Retina (tissue), 1 donor: ENCODE measurements around the gene GARIN5A.
"Not testable (repeated sequence)": the region's sequence is repeated elsewhere in the genome, so short reads cannot be mapped to it uniquely, and the experiment has no call there.

ENCODE experiments used
- DNase-seq: peaks from one replicate; pipeline ENCODE4 v3.0.0-alpha.2; 2016

The GARIN5A gene

DNA sequence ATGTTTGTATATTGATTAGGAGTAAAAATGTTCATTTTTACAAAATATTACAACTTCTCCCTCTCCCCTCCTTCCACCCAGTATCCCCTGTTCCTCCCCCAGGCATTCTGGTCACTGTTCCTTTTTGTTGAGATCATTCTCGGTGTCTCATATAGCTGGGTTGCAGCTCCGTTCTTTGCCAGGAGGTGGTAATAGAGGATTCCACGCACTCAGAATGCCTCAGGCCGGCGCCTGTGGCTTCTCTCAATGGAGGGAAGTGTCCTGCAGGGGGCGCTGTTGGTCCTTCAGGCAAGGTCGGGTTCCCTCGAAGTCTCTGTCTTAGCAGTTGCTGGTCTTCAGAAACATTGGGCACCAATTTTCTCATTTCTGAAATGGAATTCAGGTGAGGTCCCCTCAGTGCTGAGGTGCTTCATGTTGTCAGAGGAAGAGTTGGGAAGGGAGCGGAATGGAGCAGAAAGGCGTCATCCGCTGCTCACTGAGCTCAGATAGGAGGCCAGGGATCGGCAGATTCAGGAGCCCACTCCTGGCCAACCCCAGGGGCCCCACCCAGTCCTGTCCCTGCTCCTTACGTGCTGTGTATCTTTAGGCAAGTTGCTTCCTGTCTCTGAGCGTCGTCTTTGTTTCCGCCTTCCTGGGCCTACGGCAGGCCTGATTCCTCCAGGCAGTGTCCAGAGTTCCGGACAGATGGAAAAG, 10.3 kb upstream of the GARIN5A start:
- no peak for DNase-seq

DNA sequence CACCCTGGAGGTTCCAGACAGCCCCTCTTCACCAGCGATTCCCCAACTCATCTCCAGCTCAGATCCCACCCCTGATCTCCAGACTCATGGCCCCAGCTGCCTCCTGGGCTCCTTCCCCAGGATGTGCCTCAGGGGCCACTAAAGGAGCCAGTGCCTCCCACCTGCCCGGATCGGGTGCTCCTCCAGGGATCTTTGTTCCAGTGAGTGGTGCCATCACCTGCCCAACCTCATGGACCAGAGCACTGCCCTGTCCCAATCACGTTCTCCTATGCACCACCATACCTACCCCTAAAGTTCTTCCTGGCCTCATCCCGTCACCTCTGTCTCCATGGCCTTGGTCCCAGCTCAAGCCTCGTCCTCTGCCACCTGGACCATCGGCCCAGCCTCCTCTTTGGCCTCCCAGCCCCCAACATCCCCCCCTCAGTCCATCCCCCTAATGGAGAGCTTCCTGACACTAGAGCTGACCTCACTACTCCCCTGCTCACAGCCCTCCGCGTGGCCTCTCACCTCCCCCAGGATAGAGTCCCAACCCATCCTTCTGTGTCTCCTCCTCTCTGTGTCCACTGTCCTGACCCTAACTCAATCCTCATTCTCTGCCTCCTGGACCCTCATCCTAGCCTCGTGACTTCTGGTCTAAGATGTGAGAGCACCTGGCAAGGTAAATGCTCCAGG, 8.8 kb upstream of the GARIN5A start:
- no peak for DNase-seq

DNA sequence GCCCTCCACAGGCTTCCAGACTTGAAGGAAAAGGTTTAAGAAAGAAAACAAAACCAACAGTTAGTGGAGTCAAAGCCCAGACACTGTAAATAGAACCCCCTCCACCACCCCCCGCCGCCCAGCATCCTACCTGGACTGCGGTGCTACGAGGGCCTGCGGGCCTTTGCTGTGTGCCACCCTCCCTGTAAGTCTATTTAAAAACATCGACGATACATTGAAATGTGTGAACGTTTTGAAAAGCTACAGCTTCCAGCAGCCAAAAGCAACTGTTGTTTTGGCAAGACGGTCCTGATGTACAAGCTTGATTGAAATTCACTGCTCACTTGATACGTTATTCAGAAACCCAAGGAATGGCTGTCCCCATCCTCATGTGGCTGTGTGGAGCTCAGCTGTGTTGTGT, 6.3 kb upstream of the GARIN5A start:
- no peak for DNase-seq

DNA sequence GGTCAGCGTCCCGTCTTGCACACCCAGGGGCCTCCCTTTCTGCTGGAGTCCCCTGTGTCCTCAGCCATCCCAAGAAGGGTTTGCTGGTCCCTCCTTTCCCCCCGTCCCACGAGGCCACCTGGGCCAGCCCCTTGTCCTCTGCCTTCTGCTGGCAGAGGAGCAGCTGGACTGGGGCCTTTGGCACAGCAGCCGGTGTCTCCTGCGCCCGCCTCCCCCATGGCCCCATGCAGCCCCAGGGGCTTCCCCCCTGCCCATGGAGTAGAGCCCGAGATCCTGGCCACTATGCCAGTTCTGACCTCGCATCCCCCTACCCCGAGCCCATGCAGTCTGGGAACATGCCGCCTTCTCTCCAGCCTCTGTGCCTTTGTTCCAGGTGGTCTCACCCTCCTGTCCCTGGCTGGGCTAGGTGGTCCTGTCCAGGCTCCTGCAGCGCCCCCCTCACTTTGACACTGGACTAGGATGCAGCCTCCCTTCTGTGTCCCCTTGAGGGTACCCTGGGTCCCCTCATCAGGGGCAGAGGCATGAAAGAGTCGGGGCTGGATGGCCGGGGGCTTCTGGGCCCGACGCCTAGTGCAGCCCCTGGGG, 5.7 kb upstream of the GARIN5A start:
- DNase-seq: no peak

DNA sequence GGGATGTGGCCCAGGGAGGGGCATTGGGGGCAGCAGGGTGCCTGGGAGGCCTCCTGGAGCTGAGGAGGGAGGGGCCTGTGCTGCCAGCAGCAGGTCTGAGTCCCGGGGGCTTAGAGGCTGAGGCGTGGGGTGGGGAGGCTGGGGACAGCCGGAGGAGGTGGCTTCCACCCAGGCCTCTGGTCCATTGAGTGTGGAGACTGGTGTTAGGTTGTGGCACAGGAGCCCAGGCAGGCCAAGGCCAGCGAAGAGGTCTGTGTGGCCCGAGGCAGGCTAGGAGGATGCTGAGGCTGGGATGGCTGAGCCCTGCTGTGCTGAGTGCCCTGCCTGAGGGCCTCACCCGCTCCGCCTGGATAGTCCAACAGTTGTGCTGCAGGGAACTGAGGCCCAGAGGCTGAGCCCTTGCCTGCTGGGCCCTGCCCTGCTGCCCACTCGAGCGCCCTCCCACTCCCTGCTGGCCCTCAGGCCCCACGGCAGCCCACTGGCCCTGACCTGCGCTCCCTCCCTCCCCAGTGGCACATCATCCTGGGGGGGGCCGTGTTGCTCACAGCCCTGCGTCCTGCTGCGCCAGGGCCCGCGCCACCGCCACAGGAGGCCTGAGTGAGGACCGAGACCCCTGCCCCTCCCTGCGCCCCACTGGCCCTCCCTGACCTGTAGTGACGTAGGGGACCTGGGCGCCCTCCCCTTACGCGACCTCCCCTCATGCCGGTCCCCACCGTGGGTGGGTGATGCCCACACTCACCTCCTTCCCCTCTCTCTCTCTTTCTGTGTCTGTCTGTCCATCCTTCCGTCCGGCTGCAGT, 4.9 kb upstream of the GARIN5A start:
- DNase-seq: no peak

DNA sequence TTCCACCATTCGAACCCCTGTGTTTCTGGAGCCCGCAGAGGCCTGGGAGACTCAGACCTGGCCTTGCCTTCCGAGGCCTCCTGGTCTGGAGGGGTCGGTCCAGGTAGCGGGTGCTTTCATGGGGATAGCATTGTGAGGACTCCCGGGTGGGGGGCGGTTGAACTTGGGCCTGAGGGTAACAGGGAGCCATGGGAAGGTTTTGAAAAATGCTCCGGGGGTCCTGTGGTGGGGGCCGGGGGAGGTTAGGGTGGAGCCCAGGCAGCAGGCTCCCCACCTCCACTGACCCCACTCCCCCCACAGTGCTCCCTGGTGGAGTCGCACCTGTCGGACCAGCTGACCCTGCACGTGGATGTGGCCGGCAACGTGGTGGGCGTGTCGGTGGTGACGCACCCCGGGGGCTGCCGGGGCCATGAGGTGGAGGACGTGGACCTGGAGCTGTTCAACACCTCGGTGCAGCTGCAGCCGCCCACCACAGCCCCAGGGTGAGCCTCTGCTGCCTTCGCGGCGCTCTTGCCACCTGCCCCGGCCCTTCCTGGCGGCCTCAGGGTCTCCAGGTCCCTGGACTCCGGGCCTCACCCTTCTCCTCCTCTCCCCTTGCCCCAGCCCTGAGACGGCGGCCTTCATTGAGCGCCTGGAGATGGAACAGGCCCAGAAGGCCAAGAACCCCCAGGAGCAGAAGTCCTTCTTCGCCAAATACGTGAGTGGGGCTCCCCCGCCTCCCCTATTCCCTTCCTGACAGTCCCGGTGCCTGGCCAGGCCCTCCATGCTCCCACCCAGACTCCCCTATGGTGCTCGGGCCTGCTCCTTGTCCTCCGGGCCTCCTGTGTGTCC, 3.8 kb upstream of the GARIN5A start:
- DNase-seq: no peak

DNA sequence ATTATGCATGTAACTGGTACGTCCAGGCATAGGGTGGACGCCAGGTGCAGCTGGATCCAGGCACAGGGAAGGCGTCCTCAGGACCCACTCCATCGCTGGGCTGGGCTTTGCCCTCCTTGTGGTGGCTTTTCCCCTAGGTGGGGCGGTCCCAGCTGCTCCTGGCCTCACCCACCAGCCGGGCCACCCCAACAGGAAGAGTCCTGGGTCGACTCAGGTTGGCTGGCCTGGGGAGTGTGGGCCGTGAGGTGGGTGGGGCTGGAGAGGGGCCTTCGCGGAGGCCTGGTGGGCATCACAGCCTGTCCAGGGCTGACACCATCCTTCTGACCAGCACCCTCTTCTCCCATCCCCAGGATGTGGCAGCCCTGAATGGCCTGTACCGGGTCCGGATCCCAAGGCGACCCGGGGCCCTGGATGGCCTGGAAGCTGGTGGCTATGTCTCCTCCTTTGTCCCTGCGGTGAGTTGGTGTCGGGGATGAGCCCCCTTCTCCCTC, 3.2 kb upstream of the GARIN5A start:
- no peak for DNase-seq

DNA sequence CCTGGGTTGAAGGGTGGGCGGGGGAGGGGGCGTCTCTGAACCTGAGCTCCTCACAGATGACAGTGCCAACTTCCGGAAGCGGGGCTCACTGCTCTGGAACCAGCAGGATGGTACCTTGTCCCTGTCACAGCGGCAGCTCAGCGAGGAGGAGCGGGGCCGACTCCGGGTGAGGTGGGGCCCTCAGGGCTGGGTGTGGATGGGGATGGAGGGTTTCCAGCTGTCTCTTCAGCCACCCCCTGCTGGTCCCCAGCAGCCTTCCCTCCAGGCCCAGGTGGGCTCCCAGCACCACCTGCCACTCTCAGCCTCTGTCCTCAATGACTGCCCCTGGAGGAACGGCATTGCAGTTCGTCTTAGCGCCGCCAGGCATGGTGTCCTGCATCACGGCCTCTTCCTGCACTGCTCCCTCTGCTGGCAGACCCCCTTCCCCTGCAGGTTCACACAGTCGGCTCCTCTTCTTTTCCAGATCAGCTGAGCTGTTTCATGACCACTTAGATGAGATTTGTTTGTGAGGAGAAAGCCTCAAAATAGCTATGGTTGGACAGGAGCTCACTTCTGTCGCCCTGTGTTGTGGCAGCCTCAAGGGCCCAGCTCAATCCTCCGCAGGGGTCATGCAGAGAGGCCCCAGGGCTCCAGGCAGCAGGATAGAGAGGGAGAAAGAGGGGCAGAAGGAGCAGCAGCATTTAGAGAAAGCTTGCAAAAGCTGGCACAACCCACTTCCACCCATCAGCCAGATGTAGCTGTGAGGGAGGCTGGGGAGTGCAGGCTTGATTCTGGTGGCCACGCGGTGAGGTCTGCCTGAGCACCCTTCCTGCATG, 2.5 kb upstream of the GARIN5A start:
- no peak for DNase-seq

DNA sequence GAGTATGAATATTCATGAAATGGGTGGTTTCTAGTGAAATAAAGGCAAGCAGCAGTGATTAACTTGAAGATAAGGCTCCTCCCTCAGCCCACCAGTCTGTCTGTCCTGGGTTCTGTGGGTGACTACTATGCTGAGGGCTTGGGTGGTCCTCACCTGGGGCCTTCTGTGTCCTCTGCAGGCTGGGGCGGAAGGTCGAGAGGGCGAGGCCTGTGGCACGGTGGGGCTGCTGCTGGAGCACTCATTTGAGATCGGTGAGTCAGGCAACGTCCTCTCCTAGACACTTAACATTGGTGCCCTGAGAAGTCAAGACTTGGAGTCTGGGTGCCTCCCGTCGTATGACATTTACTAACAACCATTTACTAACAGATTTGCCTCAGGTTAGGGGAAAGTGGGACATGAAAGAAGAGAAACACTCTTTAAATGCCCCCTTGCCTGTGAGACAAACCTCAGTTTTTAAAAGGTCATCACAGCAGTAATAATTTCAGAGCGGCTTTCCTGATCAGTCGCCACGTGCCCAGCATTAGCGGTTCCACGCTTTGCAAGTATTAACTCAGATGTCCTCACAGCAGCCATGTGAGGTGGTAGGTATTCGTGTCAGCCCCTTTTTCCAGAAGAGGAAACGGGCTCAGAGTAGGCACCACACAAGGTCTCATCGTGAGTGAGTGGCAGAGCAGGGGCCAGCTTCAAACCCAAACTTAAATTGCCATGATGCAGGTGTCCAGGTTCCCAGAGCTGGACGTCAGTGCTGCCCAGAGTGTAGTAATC, 1.3 kb upstream of the GARIN5A start:
- no peak for DNase-seq

DNA sequence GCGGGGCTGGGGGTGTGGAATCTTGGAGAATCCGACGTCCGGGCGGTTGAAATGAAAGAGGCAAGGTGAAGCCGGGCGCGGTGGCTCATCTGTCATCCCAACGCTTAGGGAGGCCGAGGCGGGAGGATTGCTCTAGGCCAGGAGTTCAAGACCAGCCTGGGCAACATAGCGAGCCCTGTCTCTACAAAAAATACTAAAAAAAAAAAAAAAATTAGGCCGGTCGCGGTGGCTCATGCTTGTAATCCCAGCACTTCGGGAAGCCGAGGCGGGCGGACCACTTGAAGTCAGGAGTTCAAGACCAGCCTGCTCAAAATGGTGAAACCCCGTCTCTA, 225 bp upstream of the GARIN5A start:
- DNase-seq: no peak

DNA sequence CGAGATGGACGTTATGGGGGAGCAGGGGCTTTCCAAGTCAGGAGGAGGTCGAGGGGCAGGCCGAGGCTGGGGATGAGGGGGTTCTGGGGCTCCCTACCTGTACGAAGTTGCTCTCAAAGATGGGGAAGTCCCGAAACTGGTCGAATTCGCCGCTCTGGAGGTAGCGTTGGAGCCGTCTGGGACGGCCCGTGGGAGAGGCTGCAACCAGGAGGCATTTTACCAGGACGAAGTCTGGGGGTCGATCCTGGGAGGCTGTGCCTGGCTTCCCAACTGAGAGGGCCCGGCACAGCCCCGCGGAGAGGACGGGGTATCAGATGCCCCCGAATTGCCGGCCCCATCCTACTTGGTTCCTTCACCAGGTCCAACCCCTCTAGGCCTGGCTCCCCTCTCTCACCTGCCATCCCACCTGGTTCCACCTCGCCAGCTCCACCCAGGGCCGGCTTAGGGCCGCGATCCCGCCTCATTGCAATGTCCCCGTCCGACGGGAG, 868 bp downstream of the GARIN5A start:
- DNase-seq: no peak

DNA sequence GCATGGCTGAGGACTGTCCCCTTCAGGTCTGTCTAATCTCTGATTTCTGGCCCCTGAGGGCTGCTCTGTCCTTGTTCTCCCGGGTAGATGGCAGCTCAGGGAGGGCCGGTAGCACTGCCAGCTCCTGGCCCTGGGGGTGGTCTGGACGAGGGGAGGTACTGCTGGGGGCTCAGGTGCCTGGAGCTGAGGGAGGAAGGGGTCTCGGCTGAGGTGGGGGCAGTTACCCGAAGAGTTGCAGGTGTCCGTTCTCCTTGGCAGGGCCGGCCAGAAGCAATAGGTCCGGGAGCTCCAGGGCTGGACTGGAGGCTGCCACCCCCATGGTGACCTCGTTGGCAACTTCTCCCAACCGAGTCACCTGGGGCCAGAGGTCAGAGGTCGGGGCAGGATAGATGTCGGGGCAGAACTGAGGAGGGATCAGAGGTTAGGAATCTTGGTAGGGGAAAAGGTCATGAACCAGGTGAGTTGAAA, 1.5 kb downstream of the GARIN5A start:
- DNase-seq: no peak

DNA sequence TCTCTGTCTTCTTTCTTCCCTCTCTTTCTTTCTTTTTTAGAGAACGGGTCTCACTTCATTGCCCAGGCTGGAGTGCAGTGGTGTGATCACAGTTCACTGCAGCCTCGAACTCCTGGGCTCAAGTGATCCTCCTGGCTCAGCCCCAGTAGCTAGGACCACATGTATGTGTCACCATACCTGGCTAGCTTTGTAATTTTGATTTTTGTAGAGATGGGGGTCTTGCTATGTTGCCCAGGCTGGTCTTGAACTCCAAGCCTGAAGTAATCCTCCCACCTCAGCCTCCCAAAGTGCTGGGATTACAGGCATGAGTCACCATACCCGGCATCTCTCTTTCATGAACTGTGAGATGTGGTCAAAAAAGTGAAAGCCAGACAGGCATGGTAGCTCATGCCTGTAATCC, 3.3 kb downstream of the GARIN5A start:
- DNase-seq: not testable (repeated sequence)

DNA sequence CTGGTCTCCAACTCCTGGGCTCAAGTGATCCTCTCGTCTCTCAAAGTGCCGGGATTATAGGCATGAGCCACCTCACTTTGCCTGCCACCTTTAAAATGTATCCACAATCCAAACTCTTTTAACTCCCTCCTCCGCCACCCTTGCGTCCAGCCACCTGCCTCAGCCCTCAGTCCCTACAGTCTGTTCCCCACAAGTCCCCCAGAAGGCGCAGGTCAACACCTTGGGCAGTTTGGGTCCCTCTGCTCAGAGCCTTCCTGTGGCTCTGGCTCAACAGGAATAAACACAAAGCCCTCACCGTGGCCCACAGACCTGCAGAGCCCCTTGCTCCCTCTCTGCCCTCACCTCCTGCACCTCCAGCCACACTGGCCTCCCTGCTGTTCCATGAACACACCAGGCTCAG, 7.8 kb downstream of the GARIN5A start:
- no peak for DNase-seq

DNA sequence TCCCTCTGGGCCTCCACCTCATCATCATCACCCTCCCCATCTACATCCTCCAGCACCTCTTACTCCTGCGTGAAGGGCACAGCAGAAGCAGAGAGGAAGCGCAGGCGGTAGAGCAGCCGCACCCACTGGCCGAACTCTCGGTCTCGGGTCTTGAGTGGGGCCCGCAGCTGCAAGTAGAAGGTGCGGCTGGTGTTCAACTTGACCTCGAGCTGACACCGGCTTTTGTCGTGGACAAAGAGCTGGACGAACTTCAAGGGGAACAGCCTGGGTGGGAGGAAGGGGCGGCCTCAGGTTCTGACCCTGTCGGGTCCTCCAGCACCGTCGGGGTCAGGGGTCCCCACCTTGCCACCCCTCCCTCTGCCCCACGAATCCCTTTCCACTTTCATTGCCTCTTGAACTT, 9.1 kb downstream of the GARIN5A start:
- DNase-seq: no peak

DNA sequence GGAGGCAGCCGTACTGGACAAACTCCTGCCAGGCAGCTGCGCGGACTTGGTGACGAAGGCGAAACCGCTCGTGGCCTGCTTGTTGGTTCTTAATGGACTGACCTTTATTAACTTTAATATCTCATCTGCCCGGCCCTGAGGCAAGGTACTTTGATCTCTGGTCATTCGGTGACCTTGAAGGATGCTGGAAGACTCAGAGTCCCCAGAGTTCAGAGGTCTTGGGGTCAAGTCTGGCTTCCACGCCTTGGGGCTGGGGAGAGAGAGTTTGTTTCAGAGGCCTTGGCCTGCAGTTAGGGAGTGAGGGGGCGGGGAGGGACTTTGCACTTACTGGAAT, 10.0 kb downstream of the GARIN5A start:
- DNase-seq: no peak

DNA sequence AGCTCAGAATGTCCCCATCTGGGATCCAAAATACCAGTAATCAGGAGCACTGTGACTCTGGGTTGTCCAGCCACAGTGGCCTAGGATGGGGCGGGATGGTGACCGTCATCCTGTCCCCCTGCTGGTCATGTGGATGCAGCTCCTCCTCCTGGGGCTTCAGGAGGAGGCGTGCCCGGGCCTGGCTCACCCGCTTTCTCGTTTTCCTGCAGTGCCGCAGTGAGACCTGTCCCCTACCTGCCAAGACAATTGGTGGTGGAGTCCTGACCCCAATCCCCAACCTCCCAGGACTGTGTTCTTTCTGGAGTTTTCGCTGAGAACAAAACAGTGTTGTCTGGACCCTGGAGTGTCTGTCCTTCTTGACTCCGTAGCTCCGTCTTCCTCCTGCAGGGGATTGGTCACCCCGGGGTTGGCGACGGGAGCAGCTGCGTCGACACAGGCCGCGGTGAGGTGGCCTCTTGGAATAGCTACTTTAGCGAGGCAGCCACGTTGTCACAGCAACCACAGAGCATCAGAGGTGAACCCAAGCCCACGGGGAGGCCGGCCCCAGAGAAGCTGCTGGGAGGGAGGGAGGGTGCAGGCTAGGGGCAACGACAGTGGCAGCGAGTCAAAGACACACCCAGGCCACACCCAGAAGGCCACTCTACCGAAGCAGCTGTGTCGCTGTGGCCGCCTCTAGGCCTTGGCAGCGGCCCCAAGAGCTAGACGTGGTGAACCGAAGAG, 10.5 kb downstream of the GARIN5A start:
- peak; percentile 80 for DNase-seq

DNA sequence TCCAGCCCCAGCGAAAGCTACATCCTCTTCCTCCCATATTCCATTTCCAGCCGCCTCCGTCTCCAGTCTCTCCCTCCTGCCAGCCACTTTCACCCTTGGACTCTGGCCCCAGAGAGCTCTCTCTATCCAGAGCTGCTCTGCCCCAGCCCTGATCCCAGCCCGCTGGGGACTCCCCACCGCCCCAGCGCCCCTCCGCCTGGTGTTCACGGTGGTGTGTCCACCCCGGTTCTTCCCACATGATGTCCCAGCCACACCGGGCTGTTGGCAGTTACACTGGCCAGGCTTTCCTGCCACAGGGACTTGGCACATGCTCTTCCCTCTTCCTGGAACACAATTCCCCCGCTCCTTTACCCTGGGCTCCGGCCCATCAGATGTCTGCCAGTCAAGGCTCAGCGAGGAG, 11.6 kb downstream of the GARIN5A start:
- no peak for DNase-seq

DNA sequence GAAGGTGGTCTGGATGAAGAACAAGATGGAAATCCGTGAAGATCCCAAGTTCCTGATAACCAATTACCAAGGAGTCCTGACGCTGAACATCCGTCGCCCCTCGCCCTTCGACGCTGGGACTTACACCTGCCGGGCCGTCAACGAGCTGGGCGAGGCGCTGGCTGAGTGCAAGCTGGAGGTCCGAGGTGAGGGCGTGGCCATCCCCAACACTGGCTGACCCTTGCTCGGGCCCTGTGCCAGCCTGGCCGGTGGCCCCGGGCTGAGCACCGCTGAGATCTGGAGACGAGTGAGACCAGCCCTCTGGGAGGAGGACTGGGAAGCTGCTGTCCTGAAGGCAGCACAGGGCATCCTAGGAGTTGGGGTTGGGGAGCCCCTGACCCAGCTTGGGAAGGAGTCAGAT, 12.3 kb downstream of the GARIN5A start:
- DNase-seq: no peak

DNA sequence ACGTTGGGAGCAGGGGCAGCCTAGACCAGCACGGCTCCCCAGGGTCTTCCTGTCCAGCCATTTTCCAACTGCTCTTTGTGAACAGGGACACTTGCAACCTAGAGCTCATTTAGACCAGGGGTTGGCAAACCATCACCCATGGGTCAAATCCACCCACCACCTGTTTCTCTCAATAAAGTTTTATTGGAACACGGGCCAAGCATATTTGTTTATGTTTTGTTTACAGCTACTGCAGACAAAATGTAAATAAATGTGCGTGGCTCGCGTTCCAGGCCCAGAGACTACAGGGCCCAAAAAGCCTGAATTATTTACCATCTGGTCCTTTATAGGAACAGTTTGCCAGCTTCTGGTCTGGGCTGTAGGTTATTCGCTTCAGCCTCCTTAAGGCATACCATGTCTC, 13.7 kb downstream of the GARIN5A start:
- no peak for DNase-seq
